Right atrium auricular region (tissue), 2 donors: Measurements from ENCODE around the gene SYNPO2. TPM values are rescaled to one million over a fixed set of nuclear protein-coding genes. Genes with fewer than 3 reads are reported as not detected.

Source experiments
- DNase-seq: peaks from one replicate; pipeline ENCODE4 v3.0.0-alpha.2; 2019; ENCODE audit warnings: low spot score
- H3K27ac ChIP-seq, 2 donors: fragments of 200-600 bp; sonication (generic); 1 replicate in 1 of 2; 2 replicates in 1 of 2; pipeline ENCODE4 v1.5.1; 2016 to 2019
- H3K27me3 ChIP-seq, 2 donors: fragments of 200-600 bp; sonication (generic); one replicate each; pipeline versions ENCODE4 v1.5.1 to v1.6.0; 2017 to 2019
- H3K36me3 ChIP-seq: fragments of 200-600 bp; sonication (generic); one replicate; pipeline ENCODE4 v1.5.1; 2016
- H3K4me1 ChIP-seq, 2 donors: fragments of 200-600 bp; sonication (generic); one replicate each; pipeline versions ENCODE4 v1.5.1 to v1.6.0; 2017 to 2019
- H3K4me3 ChIP-seq, 2 donors: fragments of 200-600 bp; sonication (generic); 1 replicate in 1 of 2; 2 replicates in 1 of 2; pipeline ENCODE4 v1.5.1; 2017 to 2019; ENCODE audit warnings: mild to moderate bottlenecking in 1 of 2, moderate library complexity in 1 of 2
- H3K9me3 ChIP-seq, 2 donors: fragments of 200-600 bp; sonication (generic); one replicate each; pipeline ENCODE4 v1.5.1; 2019
- CTCF ChIP-seq, 2 donors: fragments of 200-600 bp; sonication (generic); IDR thresholded peaks; one replicate each; pipeline ENCODE4 v1.5.1; 2019; ENCODE audit warnings: antibody characterized with exemption in 2 of 2
- total RNA-seq, 2 donors: library from RNA; depleted of rRNA; stranded (reverse); fragments of >200 nt; gene quantifications; one replicate each; pipeline ENCODE4 v1.1.0, GENCODE V29; 2016

The SYNPO2 gene
- total RNA-seq, 2 donors from 2014 or later = 85.3 to 152 TPM

GRCh38 chr4:119097282-119097900, 208.7 kb downstream of the SYNPO2 start:
- H3K9me3 ChIP-seq = no peaks in the 10 kb centered on the region
- H3K4me3 ChIP-seq = no peak overlapping the region
- no peaks in the 10 kb centered on the region for H3K27me3 ChIP-seq
- no peaks in the 10 kb centered on the region for H3K36me3 ChIP-seq
- no peak for TF ChIP-seq CTCF (IDR thresholded peaks at IDR 0.05)
- peaks cover 0 to 23% of the 10 kb centered on the region in 2 donors for H3K4me1 ChIP-seq
- no peak overlapping the region for H3K27ac ChIP-seq
- DNase-seq = no peak

DNA sequence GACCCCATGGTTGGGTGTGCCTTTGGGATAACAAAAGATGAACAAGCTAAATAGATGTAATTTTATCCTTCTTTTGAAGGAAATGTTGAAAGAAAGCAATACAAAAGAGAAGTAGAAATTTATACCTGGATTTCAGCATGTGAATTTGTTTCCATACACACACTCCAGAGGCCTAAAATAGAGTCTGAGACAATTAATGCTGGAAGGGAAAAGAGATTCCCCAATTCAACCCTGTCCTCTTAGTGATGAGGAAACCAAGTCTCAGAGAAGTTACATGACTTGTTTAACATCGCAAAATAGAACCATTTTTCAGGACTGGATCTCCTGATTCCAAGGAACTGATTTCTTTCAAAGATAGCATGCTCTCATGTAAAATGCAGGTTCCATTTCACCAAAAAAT, 209.7 kb downstream of the SYNPO2 start:
- Histone ChIP-seq H3K27me3 (no peaks in the 10 kb centered on the region), H3K4me3 (no peak overlapping the region), H3K27ac (no peak overlapping the region), H3K9me3 (no peaks in the 10 kb centered on the region), H3K4me1 (peaks cover 0 to 28% of the 10 kb centered on the region in 2 donors), H3K36me3 (no peaks in the 10 kb centered on the region)
- DNase-seq = no peak
- no peak for TF ChIP-seq CTCF (IDR thresholded peaks at IDR 0.05)

DNA sequence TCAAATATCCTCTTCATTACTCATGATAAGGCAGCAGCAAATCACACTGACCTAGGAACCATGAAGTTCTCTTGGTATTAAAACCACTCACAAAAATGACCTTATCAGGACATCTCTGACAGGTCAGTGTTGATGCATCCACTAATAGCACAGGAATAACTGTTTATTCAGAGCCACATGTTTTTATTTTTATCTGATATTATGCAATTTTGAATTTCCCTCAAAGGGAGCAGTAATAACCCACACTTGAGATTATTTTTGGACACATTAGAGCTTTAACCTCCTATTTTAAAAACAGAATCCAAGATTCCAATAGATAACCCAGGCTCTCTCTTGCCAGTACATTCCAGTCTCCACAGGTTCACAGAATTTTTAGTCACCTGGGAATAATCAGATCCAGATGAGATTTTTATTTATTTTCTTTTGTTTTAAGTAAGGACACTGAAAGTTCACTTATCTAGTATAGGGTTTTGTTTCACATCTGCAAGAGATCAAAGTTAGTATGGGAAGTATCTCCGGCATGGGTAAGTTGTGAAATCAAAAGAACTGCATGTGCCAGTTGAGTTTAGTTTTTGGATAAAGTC, 210.7 kb downstream of the SYNPO2 start:
- peak overlapping the region in 1 of 2 donors; percentile 33 for H3K27ac ChIP-seq
- DNase-seq = no peak
- no peaks in the 10 kb centered on the region for H3K27me3 ChIP-seq
- H3K4me3 ChIP-seq = no peak overlapping the region
- H3K36me3 ChIP-seq = no peaks in the 10 kb centered on the region
- H3K4me1 ChIP-seq = peaks cover 0 to 39% of the 10 kb centered on the region in 2 donors
- no peaks in the 10 kb centered on the region for H3K9me3 ChIP-seq
- no peak for TF ChIP-seq CTCF (IDR thresholded peaks at IDR 0.05)

DNA sequence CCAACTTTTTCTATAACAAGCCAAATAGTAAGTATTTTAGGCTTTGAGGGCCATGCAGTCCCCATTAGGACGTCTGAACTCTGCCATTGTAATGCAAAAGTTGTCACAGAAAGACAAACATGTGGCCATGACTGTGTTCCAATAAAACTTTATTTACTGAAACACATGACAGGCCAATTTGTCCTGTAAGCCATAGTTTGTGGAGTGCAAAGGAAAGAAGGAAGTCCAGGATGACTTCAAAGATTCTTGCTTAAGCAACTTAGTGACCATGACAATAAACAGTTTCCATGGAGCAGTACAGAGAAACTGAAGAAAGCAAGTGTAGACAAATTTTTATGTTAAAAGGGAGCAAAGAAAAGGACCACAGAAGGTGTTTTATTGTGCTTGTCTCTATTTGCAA, 212.0 kb downstream of the SYNPO2 start:
- H3K36me3 ChIP-seq = no peaks in the 10 kb centered on the region
- H3K27me3 ChIP-seq = no peaks in the 10 kb centered on the region
- no peak overlapping the region for H3K27ac ChIP-seq
- no peak for DNase-seq
- no peak overlapping the region for H3K4me3 ChIP-seq
- no peaks in the 10 kb centered on the region for H3K9me3 ChIP-seq
- no peak for TF ChIP-seq CTCF (IDR thresholded peaks at IDR 0.05)
- H3K4me1 ChIP-seq = peaks cover 0 to 50% of the 10 kb centered on the region in 2 donors

GRCh38 chr4:119103263-119103662, 214.6 kb downstream of the SYNPO2 start:
- Histone ChIP-seq H3K4me3 (no peak overlapping the region), H3K4me1 (peaks cover 0 to 60% of the 10 kb centered on the region in 2 donors)
- DNase-seq = peak; percentile 69

More at GRCh38 chr4:119103263-119103662, 214.6 kb downstream of the SYNPO2 start:
- no peak for TF ChIP-seq CTCF (IDR thresholded peaks at IDR 0.05)
- H3K9me3 ChIP-seq = no peaks in the 10 kb centered on the region
- no peaks in the 10 kb centered on the region for H3K36me3 ChIP-seq
- H3K27ac ChIP-seq = peak overlapping the region; percentile 36 to 63
- H3K27me3 ChIP-seq = no peaks in the 10 kb centered on the region
